GM21390 (cell line): ENCODE measurements around the gene UBE2Z.
A peak's percentile ranks its signal among the peaks of the same experiment; 100 is the strongest.
"Not testable (repeated sequence)": the region's sequence is repeated elsewhere in the genome, so short reads cannot be mapped to it uniquely, and the experiment has no call there.

Experiments
- ATAC-seq: cut with Tn5 transposase; IDR thresholded peaks from one replicate; pipeline ENCODE4 v1.9.1; 2021; ENCODE audit not compliant: unreplicated experiment

UBE2Z gene

GRCh38 chr17:48903401-48903800, 4.8 kb upstream of the UBE2Z start:
- no peak for ATAC-seq

DNA sequence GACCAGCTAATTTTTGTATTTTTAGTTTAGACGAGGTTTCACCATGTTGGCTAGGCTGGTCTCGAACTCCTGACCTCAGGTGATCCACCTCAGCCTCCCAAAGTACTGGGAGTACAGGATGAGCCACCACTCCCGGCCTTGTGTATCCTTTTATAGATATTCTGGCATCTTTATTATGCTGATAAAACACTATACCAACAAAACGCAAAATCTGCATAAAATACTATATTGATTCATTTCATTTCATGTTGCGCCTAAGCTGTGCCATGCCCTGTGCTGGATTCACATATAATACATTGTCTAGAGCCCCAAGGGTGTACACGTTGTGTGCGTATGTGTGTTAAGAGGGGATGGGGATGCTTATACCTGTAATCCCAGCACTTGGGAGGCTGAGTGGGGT, 3.8 kb upstream of the UBE2Z start:
- ATAC-seq, result no peak

- no peak for ATAC-seq
Observed at GRCh38 chr17:48905987-48906515, 2.2 kb upstream of the UBE2Z start.

DNA sequence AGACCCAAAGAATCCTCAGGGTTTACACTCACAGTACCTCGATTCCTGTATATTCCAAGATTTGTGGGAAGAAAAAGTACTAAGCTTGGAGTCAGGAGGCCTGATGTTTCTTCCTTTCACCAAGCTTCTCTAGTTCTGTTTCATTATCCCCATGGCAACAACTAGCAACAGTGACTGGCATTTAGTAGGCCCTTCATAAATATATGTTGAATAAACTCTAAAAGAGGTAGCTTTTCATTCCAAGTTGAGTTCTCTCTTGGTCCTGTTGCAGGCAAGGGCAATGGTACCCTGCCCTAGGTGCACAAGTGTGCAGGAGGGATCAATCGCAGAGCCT, 527 bp upstream of the UBE2Z start:
- no peak for ATAC-seq

DNA sequence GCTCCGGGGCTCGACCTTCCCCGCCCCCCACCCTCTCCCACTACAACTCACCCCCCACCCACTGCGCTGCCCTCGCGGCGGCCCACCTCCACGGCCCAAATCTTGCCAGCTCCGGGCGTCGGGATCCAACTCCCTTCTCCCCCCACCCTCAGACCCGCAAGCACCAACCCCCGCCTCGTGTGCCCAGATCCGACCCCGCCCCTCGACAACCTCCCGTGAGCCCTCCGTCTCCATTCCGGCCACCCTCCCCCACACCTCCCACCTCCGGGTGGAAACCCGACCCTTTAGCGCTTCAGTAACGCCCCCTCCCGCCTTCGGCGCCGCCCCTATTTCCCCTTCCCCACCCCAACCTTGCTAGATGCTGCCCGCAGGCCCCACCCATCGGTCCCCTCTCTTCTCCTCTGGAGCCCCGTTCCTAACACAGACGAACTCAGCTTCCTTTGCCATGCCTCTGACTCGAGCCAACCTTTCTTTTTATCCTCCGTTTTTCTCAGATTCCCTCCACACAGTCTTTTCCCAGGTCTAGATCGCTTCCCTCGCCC, 717 bp downstream of the UBE2Z start:
- ATAC-seq, result peak; percentile 39

- no peak for ATAC-seq
Observed at GRCh38 chr17:48909783-48910182, 1.6 kb downstream of the UBE2Z start.

GRCh38 chr17:48910370-48910769, 2.2 kb downstream of the UBE2Z start:
- ATAC-seq, result no peak

- no peak for ATAC-seq
Observed at GRCh38 chr17:48912476-48912875, 4.3 kb downstream of the UBE2Z start.

DNA sequence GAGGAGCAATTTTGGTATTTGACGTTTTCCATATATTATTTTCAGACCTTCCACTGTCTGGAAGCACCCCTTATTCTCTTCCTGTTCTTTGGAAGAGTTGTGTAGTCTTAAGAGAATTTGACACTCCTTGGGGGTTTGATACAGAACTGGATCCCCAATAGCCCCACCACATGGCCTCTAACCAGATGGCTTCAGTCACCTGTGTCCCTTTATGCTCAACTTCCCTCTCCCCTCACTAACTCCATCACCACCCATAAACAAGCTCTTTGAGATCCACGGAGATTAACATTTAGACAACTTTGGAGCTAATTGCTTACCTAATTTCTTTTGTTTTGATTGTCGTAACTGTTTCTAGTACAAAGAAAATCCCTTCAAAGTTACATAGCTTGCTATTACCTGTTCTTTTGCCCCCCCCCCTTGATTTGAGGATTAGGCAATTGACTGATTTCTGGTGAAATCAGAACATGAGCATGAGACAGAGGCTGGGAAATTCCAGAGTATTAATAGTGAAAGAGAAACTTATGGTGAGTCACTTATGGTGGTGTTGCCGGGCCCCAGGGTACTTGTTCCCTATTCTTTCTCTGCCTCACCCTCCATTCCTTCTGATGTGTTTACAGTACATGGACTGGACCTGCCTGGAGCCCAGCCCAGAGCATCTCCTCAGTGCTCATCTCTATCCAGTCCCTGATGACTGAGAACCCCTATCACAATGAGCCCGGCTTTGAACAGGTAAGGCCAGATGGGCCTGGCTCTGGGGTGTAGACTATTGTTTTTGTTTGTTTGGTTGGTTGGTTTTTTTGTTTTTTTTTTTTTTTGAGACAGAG, 7.5 kb downstream of the UBE2Z start:
- ATAC-seq, result peak; percentile 67

DNA sequence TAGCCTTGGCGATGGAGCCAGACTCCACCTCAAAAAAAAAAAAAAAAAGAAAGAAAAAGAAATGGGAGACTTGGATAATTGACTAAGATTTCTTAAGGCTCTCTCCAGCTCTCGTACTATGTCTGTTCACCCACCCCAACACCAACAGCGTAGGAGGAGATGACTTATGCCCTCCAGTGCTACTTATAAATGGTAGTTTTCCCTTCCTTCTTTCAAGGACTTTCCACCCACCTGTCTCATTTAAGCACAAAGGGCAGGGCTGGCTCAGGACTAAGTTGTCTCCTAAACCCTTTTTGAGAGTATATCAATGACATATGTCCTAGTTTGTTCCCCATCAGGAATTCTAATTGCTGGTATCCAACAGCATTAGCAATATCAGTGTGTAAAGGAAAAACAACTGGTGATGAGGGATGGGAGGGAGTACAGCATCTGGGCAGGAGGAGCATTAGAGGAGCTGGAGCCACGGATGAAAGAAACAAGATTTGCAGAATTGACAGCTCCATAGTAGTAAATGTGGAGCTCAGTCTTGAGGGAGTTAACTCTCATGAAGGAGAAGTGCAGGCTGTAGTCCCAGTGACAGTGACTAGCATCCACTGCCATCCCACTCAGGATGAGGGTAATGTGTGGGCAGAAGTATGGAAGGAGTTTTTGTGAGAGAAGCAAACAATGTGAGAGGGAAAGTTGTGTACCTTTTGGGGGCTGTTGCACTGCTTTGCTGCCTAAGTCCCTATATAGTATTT, 17.2 kb downstream of the UBE2Z start:
- ATAC-seq, result no peak

- ATAC-seq, result no peak
Observed at GRCh38 chr17:48925991-48926342, 17.8 kb downstream of the UBE2Z start.

DNA sequence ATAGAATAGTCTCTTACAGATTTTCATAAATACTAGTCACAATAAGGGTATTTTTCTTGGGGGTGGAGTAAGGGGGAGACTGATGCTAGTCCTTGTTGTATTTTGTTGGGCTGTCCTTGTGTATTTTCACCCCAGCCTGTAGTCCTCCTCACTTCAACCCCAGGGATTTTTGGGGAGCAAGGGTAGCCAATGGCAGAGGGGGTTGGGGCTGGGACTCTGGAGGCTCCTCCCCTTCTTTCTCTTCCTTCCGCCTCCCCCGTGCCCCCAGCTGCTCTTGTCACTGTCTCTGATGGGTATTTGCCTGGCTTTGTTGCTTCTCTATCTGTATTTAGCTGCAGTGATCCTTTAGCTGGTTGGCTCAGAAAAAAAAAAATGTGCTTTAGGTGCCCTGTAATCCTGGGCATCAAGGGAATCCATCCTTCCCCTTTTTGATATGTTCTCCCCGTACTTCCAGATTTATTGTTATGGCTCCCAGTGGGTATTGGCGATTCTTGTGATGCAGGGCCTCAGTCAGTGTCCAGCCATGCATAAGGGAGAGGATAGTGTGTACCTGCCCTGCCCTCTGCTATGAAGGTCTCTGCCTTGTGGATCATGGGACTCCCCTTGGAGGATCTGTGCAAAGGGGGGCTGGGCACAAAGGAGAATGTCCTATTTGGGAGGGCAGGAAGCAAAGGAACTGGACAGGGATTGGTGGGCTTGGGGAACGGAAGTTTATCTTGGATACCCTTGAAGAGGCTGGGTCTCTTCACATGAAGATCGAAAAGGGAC, 20.0 kb downstream of the UBE2Z start:
- ATAC-seq, result no peak

- ATAC-seq, result no peak
Observed at GRCh38 chr17:48928876-48929811, 20.9 kb downstream of the UBE2Z start.

DNA sequence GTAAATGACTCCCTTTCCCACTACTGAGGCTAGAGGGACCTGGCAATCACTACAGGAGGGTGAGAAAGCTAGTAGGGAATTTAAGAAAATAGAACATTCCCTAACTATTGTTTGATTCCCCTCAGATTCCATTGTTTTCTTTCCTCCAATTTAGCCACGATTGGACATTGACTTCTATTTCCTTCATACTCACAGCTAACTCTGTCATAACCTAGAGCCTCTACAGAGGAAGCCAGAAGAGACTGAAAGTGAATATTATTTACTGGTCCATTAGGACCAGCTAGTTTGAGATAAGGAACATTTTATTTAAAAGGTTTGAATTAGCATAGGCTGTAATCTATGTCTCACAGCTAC, 21.6 kb downstream of the UBE2Z start:
- ATAC-seq, result no peak

GRCh38 chr17:48930435-48930873, 22.2 kb downstream of the UBE2Z start:
- ATAC-seq, result no peak

DNA sequence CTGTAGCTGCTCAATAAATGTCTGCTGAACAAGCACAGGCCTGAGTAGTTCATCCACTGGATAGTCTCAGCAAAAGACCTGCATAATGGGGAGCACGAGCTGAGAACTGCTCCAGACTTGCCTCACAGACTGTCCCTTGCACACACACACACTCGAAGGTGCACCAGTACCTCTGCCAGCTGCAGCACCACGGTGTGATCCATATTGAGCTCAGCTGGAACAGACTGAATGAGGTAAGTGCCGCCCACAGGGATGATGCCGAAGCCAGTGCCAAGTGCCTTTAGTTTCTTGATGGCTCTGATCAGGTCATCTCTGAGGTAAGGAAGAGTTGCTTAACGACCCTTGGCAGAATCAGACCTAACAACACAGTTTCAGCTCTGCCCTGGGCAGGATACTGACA, 24.8 kb downstream of the UBE2Z start:
- ATAC-seq, result no peak

DNA sequence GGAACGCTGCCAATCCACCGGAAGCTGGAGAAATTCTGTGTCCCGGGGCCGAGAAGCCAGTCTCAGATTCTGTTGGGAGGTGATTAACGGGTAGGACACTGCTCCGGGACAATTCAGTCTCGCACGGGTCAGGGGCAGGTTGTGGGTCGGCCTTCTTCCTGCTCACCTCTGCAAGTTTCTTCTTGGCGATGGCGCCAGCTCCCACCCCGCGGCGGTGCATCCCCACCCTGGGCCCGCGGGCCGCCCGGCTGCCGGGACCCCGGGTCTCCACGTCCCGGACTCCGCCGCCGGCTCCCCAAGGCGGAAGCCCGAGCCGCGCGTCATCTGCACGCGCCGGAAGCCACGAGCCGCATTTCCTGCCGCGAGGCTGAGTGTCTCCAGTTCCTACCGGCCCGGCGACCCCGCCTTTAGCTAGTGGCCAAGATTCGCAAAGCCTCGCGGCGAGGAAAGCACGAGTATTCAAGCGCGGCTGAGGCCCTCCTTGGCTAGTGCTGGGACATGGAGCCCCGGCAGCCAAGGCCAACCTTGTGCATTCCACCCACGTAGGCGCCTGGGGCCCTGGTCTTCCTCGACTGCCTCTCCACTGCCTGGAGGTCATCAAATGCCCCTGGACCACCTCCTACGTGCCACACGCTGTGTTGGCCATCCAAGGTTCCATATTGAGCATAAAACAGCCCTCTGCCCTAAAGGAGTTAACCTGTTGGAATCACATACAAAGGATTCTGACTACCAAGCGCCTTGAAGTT, 36.5 kb downstream of the UBE2Z start, which contains the start of gene SNF8:
Gene SNF8 (minus strand): TSS at position 328 of the 746 bp plus-strand sequence. CDS start 108 bp downstream, at position 220.
- ATAC-seq, result peak; percentile 85

DNA sequence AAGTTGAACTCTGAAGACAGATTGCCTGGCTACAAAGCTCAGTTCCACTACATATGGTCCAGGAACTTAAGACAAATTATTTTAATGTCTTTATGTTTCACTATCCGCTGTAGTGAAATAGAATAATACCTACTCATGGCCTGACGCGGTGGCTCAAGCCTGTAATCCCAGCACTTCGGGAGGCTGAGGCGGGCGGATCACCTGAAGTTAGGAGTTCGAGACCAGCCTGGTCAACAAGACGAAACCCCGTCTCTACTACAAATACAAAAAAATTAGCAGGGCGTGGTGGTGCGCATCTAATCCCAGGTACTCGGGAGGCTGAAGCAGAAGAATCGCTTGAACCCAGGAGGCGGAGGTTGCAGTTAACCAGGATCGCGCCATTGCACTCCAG, 37.0 kb downstream of the UBE2Z start:
- not testable (repeated sequence) for ATAC-seq

- no peak for ATAC-seq
Observed at GRCh38 chr17:48951572-48951971, 43.4 kb downstream of the UBE2Z start.
